DND-41 (cell line): ENCODE results near the gene KCTD11.

ENCODE experiments used
- ATAC-seq: fragments of 200-7000 bp; cut with Tn5 transposase; 3 replicates; pipeline ENCODE4 v1.9.1; 2021; ENCODE audit warnings: low read depth; ENCODE audit not compliant: insufficient read depth
- DNase-seq: peaks from one replicate; pipeline ENCODE4 v3.0.0-alpha.2; 2020
- H2AFZ ChIP-seq: 2 replicates; pipeline ENCODE4 v1.6.0; 2012; ENCODE audit warnings: low read depth, low read length
- H3K27ac ChIP-seq: 2 replicates; pipeline ENCODE4 v1.5.1; 2012; ENCODE audit warnings: low read length, inconsistent platforms
- H3K27me3 ChIP-seq: fragments of 200-600 bp; sonication (generic); 2 replicates; pipeline ENCODE4 v1.6.0; 2012; ENCODE audit warnings: low read length, mild to moderate bottlenecking, inconsistent platforms; ENCODE audit not compliant: insufficient read depth, poor library complexity
- H3K36me3 ChIP-seq: 2 replicates; pipeline ENCODE4 v1.5.1; 2012; ENCODE audit warnings: low read length, inconsistent platforms; ENCODE audit not compliant: insufficient read depth
- H3K4me1 ChIP-seq: 2 replicates; pipeline ENCODE4 v1.5.1; 2012; ENCODE audit warnings: mild to moderate bottlenecking, low read length; ENCODE audit not compliant: insufficient read depth
- H3K4me2 ChIP-seq: 2 replicates; pipeline ENCODE4 v1.6.0; 2012; ENCODE audit warnings: mild to moderate bottlenecking, moderate library complexity, low read length, inconsistent platforms; ENCODE audit not compliant: insufficient read depth
- H3K4me3 ChIP-seq, 2 experiments: fragments of 200-600 bp in 1 of 2; shearing (Covaris generic) in 1 of 2; 2 replicates each; pipeline ENCODE4 v1.5.1; 2012 to 2016; ENCODE audit warnings: inconsistent platforms in 2 of 2, low read length in 2 of 2, mild to moderate bottlenecking in 2 of 2, low read depth in 1 of 2, moderate library complexity in 1 of 2
- H3K79me2 ChIP-seq: 2 replicates; pipeline ENCODE4 v1.6.0; 2012; ENCODE audit warnings: low read length, inconsistent platforms; ENCODE audit not compliant: insufficient read depth
- H3K9ac ChIP-seq: 2 replicates; pipeline ENCODE4 v1.6.0; 2012; ENCODE audit warnings: low read depth, mild to moderate bottlenecking, inconsistent platforms, low read length, moderate library complexity
- H3K9me3 ChIP-seq: 2 replicates; pipeline ENCODE4 v1.5.1; 2012; ENCODE audit warnings: low read length, moderate library complexity, mild to moderate bottlenecking, inconsistent platforms; ENCODE audit not compliant: insufficient read depth, severe bottlenecking
- H4K20me1 ChIP-seq: 2 replicates; pipeline ENCODE4 v1.6.0; 2012; ENCODE audit warnings: low read length; ENCODE audit not compliant: insufficient read depth
- CTCF ChIP-seq: IDR thresholded peaks from 2 replicates; pipeline ENCODE4 v1.5.1; 2012; ENCODE audit warnings: borderline replicate concordance, low read length, moderate library complexity, mild to moderate bottlenecking; ENCODE audit not compliant: poor library complexity, severe bottlenecking; ENCODE audit errors: extremely low read depth
- EZH2 ChIP-seq: IDR thresholded peaks from 3 replicates; pipeline ENCODE4 v1.6.1; 2012; ENCODE audit warnings: borderline replicate concordance, low read depth, mild to moderate bottlenecking, moderate library complexity, low read length, inconsistent platforms; ENCODE audit not compliant: severe bottlenecking

The KCTD11 gene

GRCh38 chr17:7325031-7325528 is 26.9 kb upstream of the KCTD11 start:
- H3K36me3 ChIP-seq: peaks cover 75% of the 10 kb centered on the region

GRCh38 chr17:7326186-7326585 is 25.8 kb upstream of the KCTD11 start:
- H2AFZ ChIP-seq: no peak overlapping the region
- TF ChIP-seq CTCF (no peak), EZH2 (no peak)
- H3K4me2 ChIP-seq: no peak overlapping the region
- no peaks in the 10 kb centered on the region; the same call in 1 of the 2 replicates for H4K20me1 ChIP-seq
- no peak for ATAC-seq
- H3K4me3 ChIP-seq: no peak overlapping the region
- no peak for DNase-seq
- H3K27me3 ChIP-seq: no peaks in the 10 kb centered on the region
- no peak overlapping the region for H3K9ac ChIP-seq
- H3K36me3 ChIP-seq: peaks cover 64% of the 10 kb centered on the region
- peaks cover 35% of the 10 kb centered on the region for H3K4me1 ChIP-seq
- peaks cover 35% of the 10 kb centered on the region for H3K79me2 ChIP-seq
- no peak overlapping the region for H3K27ac ChIP-seq
- no peaks in the 10 kb centered on the region for H3K9me3 ChIP-seq

More at GRCh38 chr17:7325031-7325528, 26.9 kb upstream of the KCTD11 start:
- H3K9ac ChIP-seq: no peak overlapping the region
- TF ChIP-seq EZH2: no peak
- H3K9me3 ChIP-seq: no peaks in the 10 kb centered on the region
- H3K79me2 ChIP-seq: peaks cover 32% of the 10 kb centered on the region
- H3K27ac ChIP-seq: no peak overlapping the region
- H2AFZ ChIP-seq: no peak overlapping the region
- H3K4me1 ChIP-seq: peaks cover 25% of the 10 kb centered on the region
- no peaks in the 10 kb centered on the region for H3K27me3 ChIP-seq
- no peaks in the 10 kb centered on the region; the same call in 1 of the 2 replicates for H4K20me1 ChIP-seq
- DNase-seq: no peak
- H3K4me2 ChIP-seq: no peak overlapping the region
- ATAC-seq: no peak
- no peak overlapping the region for H3K4me3 ChIP-seq

GRCh38 chr17:7327056-7327455 is 24.9 kb upstream of the KCTD11 start:
- Histone ChIP-seq H3K9me3 (no peaks in the 10 kb centered on the region), H3K27me3 (no peaks in the 10 kb centered on the region), H3K9ac (0 out of 2 replicates have a peak overlapping the region, but pooled peaks have one; percentile 68), H3K36me3 (peaks cover 55% of the 10 kb centered on the region), H4K20me1 (no peaks in the 10 kb centered on the region; the same call in 1 of the 2 replicates), H3K4me2 (peak overlapping the region; percentile 80; the same call in 1 of the 2 replicates), H3K4me3 (0 out of 4 replicates have a peak overlapping the region, but pooled peaks of 1 of the 2 experiments have one; percentile 9), H3K79me2 (peaks cover 35% of the 10 kb centered on the region), H2AFZ (no peak overlapping the region), H3K27ac (no peak overlapping the region), H3K4me1 (peaks cover 35% of the 10 kb centered on the region)
- ATAC-seq (no peak), DNase-seq (no peak)
- TF ChIP-seq EZH2 (no peak), CTCF (no peak)

GRCh38 chr17:7327501-7327900 is 24.5 kb upstream of the KCTD11 start:
- H4K20me1 ChIP-seq: no peaks in the 10 kb centered on the region; the same call in 1 of the 2 replicates
- peak overlapping the region in 1 of 2 experiments; percentile 73; a peak in 1 of 4 replicates for H3K4me3 ChIP-seq
- TF ChIP-seq EZH2: no peak
- no peak for TF ChIP-seq CTCF
- peak overlapping the region; percentile 68; the same call in 1 of the 2 replicates for H3K9ac ChIP-seq
- ATAC-seq: no peak
- no peak for DNase-seq
- no peak overlapping the region; the same call in 1 of the 2 replicates for H3K27ac ChIP-seq
- no peak overlapping the region for H2AFZ ChIP-seq
- peaks cover 35% of the 10 kb centered on the region for H3K79me2 ChIP-seq
- peaks cover 51% of the 10 kb centered on the region for H3K36me3 ChIP-seq
- H3K27me3 ChIP-seq: no peaks in the 10 kb centered on the region
- H3K4me2 ChIP-seq: peak overlapping the region; percentile 80
- H3K4me1 ChIP-seq: peaks cover 35% of the 10 kb centered on the region
- H3K9me3 ChIP-seq: no peaks in the 10 kb centered on the region
